ENCODE data around the gene TEAD4.

Gene TEAD4

DNA sequence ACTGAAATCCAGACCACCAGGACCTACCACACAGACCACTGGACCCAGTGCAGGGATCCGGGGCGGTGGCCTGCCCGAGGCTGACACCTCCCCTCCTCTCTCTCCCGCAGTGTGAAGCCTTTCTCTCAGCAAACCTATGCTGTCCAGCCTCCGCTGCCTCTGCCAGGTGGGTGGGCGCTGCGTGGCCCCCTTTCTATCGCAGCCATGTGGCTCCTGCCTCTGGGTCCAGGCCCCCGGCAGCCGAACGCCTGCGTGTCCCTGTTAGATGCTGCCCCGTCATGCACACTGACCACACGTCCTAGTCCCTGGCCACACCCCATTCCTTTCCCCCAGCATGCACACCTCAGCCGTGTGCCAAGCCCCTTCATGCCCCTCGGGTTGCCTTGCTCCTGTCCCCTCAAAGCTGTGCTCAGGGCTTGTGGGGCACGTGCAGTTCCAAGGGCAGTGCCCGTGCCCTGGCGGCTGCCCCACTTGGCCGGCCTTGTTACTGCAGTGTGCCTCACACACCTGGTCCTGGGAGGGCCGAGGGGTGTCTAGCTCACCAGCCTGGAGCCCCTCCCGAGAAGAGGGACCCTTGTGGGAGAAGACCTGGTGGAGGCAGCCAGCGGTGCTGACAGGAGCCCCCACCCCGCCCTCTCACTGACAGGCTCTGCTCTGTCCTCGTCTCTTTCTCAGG, 59.9 kb downstream of the TEAD4 start:
- Histone ChIP-seq H3K27me3 (ENCODE audit: insufficient read depth, low read length) (no peaks in the 10 kb centered on the region), H3K36me3 (ENCODE audit: insufficient read depth, low read depth, low read length) (peaks cover 74% of the 10 kb centered on the region), H3K27ac (ENCODE audit: low read length) (no peak overlapping the region), H3K4me3 (ENCODE audit: low read length) (no peak overlapping the region), H3K9ac (ENCODE audit: low read depth, low read length) (no peak overlapping the region), H3K9me3 (ENCODE audit: insufficient read depth, low read depth, low read length) (no peaks in the 10 kb centered on the region), H3K4me1 (ENCODE audit: insufficient read depth, low read length) (no peaks in the 10 kb centered on the region)

DNA sequence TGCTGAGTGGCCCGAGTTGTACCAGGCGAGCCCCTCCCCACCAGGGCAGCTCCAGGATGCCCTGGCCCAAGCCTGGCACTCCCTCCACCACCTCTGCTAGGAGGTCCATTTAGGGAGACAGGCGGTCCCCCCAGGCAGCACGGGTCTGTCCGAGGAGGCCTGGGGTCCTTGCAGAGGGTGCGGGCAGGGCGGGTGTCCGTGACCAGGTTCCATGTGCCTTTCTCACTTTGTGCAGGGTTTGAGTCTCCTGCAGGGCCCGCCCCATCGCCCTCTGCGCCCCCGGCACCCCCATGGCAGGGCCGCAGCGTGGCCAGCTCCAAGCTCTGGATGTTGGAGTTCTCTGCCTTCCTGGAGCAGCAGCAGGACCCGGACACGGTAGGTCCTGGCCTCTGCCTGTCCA, 61.2 kb downstream of the TEAD4 start:
- Histone ChIP-seq H3K27ac (ENCODE audit: low read length) (no peak overlapping the region), H3K4me1 (ENCODE audit: insufficient read depth, low read length) (no peaks in the 10 kb centered on the region), H3K27me3 (ENCODE audit: insufficient read depth, low read length) (no peaks in the 10 kb centered on the region), H3K9ac (ENCODE audit: low read depth, low read length) (no peak overlapping the region), H3K9me3 (ENCODE audit: insufficient read depth, low read depth, low read length) (no peaks in the 10 kb centered on the region), H3K36me3 (ENCODE audit: insufficient read depth, low read depth, low read length) (peaks cover 78% of the 10 kb centered on the region), H3K4me3 (ENCODE audit: low read length) (no peak overlapping the region)

DNA sequence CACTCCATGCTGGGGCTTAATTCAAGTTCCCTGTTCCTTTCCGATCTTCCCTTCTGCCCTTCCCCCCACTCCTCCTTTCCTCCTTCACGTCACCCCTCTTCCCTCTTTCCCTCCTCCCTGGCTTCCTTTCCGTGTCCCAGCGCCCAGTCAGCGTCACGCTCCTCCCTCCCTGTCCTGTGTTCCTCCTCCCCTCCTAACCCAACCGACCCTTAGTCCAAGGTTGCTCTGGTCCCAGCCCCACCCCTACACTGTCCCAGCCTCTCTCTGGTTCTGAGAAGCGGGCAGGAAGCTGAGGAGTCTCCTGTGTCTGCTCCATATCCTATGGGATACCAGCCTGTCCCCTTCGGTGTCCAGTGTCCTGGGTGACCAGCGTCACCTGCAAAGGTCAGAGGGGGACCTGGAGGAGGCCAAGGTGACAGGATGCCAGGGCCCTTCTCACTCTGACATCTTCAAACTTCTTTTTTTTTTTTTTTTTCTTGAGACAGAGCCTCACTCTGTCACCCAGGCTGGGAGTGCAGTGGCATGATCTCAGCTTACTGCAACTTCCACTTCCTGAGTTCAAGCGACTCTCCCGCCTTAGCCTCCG, 61.7 kb downstream of the TEAD4 start:
- no peak overlapping the region for H3K4me3 ChIP-seq (ENCODE audit: low read length)
- H3K4me1 ChIP-seq (ENCODE audit: insufficient read depth, low read length), result no peaks in the 10 kb centered on the region
- H3K27me3 ChIP-seq (ENCODE audit: insufficient read depth, low read length), result no peaks in the 10 kb centered on the region
- H3K27ac ChIP-seq (ENCODE audit: low read length), result no peak overlapping the region
- no peak overlapping the region for H3K9ac ChIP-seq (ENCODE audit: low read depth, low read length)
- H3K9me3 ChIP-seq (ENCODE audit: insufficient read depth, low read depth, low read length), result no peaks in the 10 kb centered on the region
- peaks cover 80% of the 10 kb centered on the region for H3K36me3 ChIP-seq (ENCODE audit: insufficient read depth, low read depth, low read length)

DNA sequence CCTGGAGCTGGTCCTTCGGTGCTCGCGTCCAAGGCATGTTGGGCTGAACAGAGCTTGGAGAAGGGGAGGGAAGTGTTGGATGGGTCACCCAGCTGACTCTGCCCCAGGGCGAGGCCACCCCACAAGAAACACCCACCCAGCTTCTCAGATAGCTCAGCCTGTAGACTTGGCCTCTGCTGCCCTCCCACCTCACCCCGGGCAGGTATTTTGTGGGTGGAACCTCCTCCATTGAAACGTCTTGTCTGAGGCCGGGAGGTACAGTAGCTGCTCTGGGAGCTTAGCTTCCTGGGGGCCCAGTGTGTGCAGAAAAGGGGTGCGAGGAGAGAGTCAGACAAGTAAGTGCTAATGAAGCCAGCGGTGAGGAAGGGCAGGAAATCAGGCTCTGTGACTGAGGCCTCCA, 63.2 kb downstream of the TEAD4 start:
- Histone ChIP-seq H3K9ac (ENCODE audit: low read depth, low read length) (no peak overlapping the region), H3K9me3 (ENCODE audit: insufficient read depth, low read depth, low read length) (no peaks in the 10 kb centered on the region)

DNA sequence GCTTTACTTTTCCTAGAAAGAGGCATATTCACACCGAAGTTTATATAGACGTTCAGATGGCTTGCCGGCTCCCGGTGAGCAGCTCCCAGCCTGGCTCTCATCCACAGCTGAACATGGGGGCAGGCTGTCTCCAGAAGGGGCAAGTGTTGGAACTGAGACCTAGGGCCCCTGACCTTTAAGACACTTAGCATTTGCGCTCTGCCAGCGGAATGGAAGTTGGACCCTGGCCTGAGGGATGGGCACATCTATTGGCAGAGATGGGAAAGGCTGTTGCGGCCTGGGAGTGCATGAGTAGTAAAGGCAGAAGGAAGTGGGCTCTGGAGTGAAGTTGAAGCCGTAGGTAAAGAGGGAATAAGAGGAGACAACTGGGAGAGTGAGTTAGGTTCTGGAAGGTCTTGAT, 63.8 kb downstream of the TEAD4 start:
- Histone ChIP-seq H3K9me3 (ENCODE audit: insufficient read depth, low read depth, low read length) (no peaks in the 10 kb centered on the region), H3K9ac (ENCODE audit: low read depth, low read length) (no peak overlapping the region), H3K4me3 (ENCODE audit: low read length) (no peak overlapping the region), H3K36me3 (ENCODE audit: insufficient read depth, low read depth, low read length) (peaks cover 84% of the 10 kb centered on the region), H3K4me1 (ENCODE audit: insufficient read depth, low read length) (no peaks in the 10 kb centered on the region), H3K27me3 (ENCODE audit: insufficient read depth, low read length) (no peaks in the 10 kb centered on the region), H3K27ac (ENCODE audit: low read length) (no peak overlapping the region)

More for the DNA sequence above, 63.2 kb downstream of the TEAD4 start:
- Histone ChIP-seq H3K27me3 (ENCODE audit: insufficient read depth, low read length) (no peaks in the 10 kb centered on the region), H3K36me3 (ENCODE audit: insufficient read depth, low read depth, low read length) (peaks cover 84% of the 10 kb centered on the region), H3K4me1 (ENCODE audit: insufficient read depth, low read length) (no peaks in the 10 kb centered on the region), H3K27ac (ENCODE audit: low read length) (no peak overlapping the region), H3K4me3 (ENCODE audit: low read length) (no peak overlapping the region)

DNA sequence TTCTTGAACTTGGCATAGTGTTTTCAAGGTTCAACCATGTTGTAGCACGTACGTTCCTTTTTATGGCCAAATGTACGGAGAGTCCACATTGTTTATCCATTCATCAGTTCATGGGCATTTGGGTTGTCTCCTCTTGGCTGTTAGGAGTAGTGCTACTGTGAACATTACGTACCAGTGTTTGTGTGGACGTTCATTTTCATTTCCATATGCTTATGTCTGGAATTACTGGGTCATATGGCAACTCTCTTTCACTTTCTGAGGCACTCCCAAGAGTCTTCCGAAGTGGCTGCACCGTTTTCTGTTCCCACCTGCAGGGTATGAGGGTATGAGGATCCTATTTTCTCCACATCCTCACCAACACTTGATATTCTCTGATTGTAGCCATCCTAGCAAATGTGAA, 68.9 kb downstream of the TEAD4 start:
- H3K9ac ChIP-seq (ENCODE audit: low read depth, low read length), result no peak overlapping the region
- H3K36me3 ChIP-seq (ENCODE audit: insufficient read depth, low read depth, low read length), result peaks cover 83% of the 10 kb centered on the region
- H3K27me3 ChIP-seq (ENCODE audit: insufficient read depth, low read length), result no peaks in the 10 kb centered on the region
- no peak overlapping the region for H3K4me3 ChIP-seq (ENCODE audit: low read length)
- no peaks in the 10 kb centered on the region; the same call in 1 of the 2 replicates for H3K4me1 ChIP-seq (ENCODE audit: insufficient read depth, low read length)
- no peak overlapping the region for H3K27ac ChIP-seq (ENCODE audit: low read length)
- no peaks in the 10 kb centered on the region for H3K9me3 ChIP-seq (ENCODE audit: insufficient read depth, low read depth, low read length)

DNA sequence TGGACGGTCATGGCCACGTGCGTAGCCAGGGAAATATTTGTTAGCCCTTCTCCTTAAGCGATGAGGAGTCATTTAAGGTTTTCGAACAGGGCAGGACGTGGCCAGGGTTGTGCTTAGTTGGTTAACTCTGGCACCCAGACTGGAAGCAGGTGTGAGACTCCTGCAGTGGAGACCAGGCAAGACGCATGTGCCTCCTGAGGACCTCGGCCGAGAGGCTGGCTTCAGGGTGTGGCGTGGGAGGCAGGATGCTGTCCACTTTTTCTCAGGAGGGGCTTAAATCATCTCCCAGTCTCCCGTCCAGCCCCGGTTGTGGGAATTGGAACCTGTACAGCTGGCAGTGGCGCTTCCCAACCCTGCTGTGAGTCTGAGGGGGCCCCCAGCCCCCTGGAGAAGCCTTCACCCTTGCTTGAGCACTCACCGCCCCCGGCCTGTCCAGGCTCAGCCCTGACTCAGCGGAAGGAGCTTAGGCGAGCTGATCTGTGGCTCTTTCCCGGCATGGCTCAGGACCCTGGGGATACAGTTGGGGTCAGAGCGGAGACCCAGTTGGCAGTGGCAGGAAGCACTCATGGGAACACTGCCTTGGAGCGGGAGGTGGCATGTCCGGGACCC, 71.7 kb downstream of the TEAD4 start:
- Histone ChIP-seq H3K9ac (ENCODE audit: low read depth, low read length) (no peak overlapping the region), H3K36me3 (ENCODE audit: insufficient read depth, low read depth, low read length) (peaks cover 69% of the 10 kb centered on the region), H3K4me1 (ENCODE audit: insufficient read depth, low read length) (no peaks in the 10 kb centered on the region; the same call in 1 of the 2 replicates), H3K27me3 (ENCODE audit: insufficient read depth, low read length) (no peaks in the 10 kb centered on the region), H3K27ac (ENCODE audit: low read length) (no peak overlapping the region), H3K9me3 (ENCODE audit: insufficient read depth, low read depth, low read length) (no peaks in the 10 kb centered on the region), H3K4me3 (ENCODE audit: low read length) (no peak overlapping the region)

DNA sequence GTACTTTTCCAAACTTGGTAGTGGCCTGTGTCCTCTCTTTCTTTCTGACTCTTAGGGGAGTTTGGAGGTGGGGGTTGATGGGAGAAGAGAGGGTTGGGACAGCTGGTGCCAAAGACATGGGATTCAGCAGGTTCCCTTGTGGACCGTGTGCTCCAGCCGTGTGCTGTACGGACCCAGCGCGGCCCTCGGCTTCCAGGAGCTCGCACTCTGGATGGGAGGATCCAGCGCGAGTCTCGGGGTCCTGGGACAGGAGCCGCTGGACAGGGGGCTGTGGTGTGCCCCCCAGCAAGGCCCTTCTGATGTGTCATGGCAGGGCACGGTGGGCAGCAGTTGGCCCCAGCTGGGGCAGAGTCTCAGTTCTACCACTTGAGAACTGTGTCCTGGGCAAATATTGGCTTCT, 73.0 kb downstream of the TEAD4 start:
- Histone ChIP-seq H3K36me3 (ENCODE audit: insufficient read depth, low read depth, low read length) (peaks cover 65% of the 10 kb centered on the region), H3K4me1 (ENCODE audit: insufficient read depth, low read length) (no peaks in the 10 kb centered on the region; the same call in 1 of the 2 replicates), H3K27ac (ENCODE audit: low read length) (no peak overlapping the region), H3K27me3 (ENCODE audit: insufficient read depth, low read length) (no peaks in the 10 kb centered on the region), H3K4me3 (ENCODE audit: low read length) (no peak overlapping the region), H3K9me3 (ENCODE audit: insufficient read depth, low read depth, low read length) (no peaks in the 10 kb centered on the region), H3K9ac (ENCODE audit: low read depth, low read length) (no peak overlapping the region)

DNA sequence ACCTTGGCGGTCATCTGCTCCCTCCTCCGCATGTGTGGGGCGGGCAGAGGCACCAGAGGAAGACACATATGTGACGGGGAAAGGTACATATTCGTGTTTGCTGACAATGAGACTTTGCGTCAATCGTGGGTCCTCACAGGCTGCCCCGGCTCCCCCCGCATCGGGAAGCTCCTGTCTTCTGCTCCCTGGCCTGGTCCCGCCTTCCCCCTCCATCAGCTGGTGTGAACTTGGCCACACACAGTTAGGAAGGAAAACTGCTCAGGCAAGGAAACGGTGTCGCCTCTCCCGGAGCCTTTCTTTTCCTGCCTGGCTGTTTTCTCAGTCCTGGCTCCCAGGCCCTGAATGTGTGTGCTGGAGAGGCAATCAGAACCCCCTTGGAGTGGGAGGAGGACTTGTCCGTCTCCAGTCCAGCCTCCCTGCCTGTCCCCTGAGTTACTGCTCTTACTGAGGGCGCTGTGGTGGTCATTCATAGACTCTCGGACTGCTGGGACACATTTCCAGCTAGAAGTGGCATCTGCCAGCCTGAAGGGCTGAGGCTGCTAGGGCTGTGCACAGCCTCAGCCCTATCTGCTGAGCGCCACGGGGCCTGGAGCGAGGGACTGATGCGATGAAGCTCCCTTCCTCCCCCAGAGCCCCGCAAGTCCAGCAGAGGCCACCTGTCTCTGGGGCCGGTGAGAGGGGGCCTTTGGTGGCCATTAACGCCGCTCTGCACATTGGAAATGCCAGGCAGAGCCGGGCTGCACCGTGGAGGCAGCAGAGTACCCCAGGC, 73.8 kb downstream of the TEAD4 start:
- Histone ChIP-seq H3K4me3 (ENCODE audit: low read length) (no peak overlapping the region), H3K9me3 (ENCODE audit: insufficient read depth, low read depth, low read length) (no peaks in the 10 kb centered on the region), H3K9ac (ENCODE audit: low read depth, low read length) (no peak overlapping the region), H3K27ac (ENCODE audit: low read length) (no peak overlapping the region), H3K27me3 (ENCODE audit: insufficient read depth, low read length) (no peaks in the 10 kb centered on the region), H3K36me3 (ENCODE audit: insufficient read depth, low read depth, low read length) (peaks cover 65% of the 10 kb centered on the region), H3K4me1 (ENCODE audit: insufficient read depth, low read length) (no peaks in the 10 kb centered on the region; the same call in 1 of the 2 replicates)

DNA sequence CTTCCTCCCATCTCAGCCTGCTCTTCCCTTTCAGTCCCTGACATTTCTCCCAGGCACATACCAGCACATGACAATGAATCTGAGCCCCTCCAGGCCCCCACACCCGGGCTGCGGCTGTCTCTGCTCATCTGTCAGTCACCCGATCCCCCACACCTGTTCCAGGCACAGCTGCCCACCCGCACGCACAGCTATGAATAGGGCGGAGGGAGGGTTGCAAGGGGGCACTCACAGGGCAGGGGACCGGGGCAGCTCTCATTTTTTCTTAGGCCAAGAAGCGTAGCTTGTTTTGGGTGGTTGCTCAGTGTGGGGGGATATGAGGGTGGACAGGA, 74.3 kb downstream of the TEAD4 start:
- Histone ChIP-seq H3K36me3 (ENCODE audit: insufficient read depth, low read depth, low read length) (peaks cover 65% of the 10 kb centered on the region), H3K27ac (ENCODE audit: low read length) (no peak overlapping the region), H3K9ac (ENCODE audit: low read depth, low read length) (no peak overlapping the region), H3K9me3 (ENCODE audit: insufficient read depth, low read depth, low read length) (no peaks in the 10 kb centered on the region), H3K27me3 (ENCODE audit: insufficient read depth, low read length) (no peaks in the 10 kb centered on the region), H3K4me1 (ENCODE audit: insufficient read depth, low read length) (no peaks in the 10 kb centered on the region; the same call in 1 of the 2 replicates), H3K4me3 (ENCODE audit: low read length) (no peak overlapping the region)

DNA sequence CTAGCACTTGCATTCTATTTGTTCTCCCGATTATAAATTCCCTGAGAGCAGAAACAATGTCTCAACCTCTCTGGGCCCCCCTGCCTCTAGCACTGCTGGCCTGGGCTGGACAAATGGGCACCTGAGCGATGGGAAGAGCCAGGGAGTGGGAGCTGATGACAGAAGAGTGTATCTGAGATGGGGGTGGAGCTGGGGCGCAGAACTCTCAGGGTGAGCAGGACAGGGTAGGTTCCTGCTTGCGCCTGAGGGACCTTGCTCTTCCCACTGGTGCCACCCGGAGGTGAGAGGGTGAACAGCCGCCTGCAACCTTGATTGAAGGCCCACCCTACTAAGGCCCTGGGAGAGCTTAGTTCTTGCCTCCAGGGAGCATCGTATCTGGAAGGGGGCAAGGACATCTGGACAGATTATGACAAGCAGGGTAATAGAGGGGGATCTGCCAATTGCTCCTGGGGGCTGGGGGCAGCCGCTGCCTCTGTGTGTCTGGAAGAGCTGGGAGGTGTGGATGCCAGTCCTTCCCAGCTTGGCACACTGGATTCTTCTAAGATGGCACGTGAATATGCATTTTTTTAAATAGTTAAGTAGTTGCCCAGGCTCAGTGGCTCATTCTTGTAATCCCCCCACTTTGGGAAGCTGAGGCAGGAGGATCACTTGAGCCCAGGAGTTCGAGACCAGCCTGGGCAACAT, 75.0 kb downstream of the TEAD4 start:
- H3K36me3 ChIP-seq (ENCODE audit: insufficient read depth, low read depth, low read length), result peaks cover 66% of the 10 kb centered on the region
- H3K9ac ChIP-seq (ENCODE audit: low read depth, low read length), result no peak overlapping the region
- H3K4me1 ChIP-seq (ENCODE audit: insufficient read depth, low read length), result no peaks in the 10 kb centered on the region; the same call in 1 of the 2 replicates
- no peaks in the 10 kb centered on the region for H3K27me3 ChIP-seq (ENCODE audit: insufficient read depth, low read length)
- no peak overlapping the region for H3K4me3 ChIP-seq (ENCODE audit: low read length)
- no peaks in the 10 kb centered on the region for H3K9me3 ChIP-seq (ENCODE audit: insufficient read depth, low read depth, low read length)
- no peak overlapping the region for H3K27ac ChIP-seq (ENCODE audit: low read length)
